GM12873 (cell line): ENCODE results near the gene C2orf72.

Experiments used
- CTCF ChIP-seq: IDR thresholded peaks from 2 replicates; pipeline ENCODE4 v1.5.1; 2012; ENCODE audit warnings: low read depth, mild to moderate bottlenecking, moderate library complexity, low read length, control low read depth; ENCODE audit not compliant: insufficient read depth; ENCODE audit errors: missing control alignments

C2orf72 gene

GRCh38 chr2:231015478-231015877 is 21.8 kb upstream of the C2orf72 start:
- no peak for TF ChIP-seq CTCF

- TF ChIP-seq CTCF, result no peak
These were observed 21.4 kb upstream of the C2orf72 start for GRCh38 chr2:231015926-231016325.

- TF ChIP-seq CTCF, result no peak
These were observed 20.6 kb upstream of the C2orf72 start for GRCh38 chr2:231016566-231017230.

GRCh38 chr2:231017231-231017598 is 20.1 kb upstream of the C2orf72 start:
- peak; percentile 4 for TF ChIP-seq CTCF

- TF ChIP-seq CTCF, result no peak
These were observed 19.1 kb upstream of the C2orf72 start for GRCh38 chr2:231018184-231018583.

GRCh38 chr2:231028889-231029288 is 8.4 kb upstream of the C2orf72 start:
- TF ChIP-seq CTCF, result no peak

GRCh38 chr2:231029563-231029962 is 7.8 kb upstream of the C2orf72 start:
- TF ChIP-seq CTCF, result no peak
